Measurements from ENCODE around the gene IPMK.

Gene IPMK

DNA sequence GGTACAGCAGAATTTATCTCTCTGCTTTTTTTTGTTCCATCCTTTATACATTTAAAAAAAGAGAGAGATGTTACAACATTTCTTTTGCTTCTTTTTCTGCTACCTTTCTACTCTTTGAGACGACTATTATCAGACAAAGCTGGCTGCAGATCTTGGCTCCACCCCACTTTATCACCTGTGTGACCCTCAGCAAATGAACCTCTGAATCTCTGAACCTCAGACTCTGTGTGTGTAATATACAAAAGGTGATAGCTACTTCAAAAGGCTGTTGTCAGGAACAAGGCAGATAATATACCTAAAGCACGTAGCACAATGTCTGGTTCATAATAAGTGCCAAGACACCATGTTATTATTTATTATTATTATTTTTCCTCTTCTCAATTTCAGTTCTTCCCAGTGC, 34.6 kb upstream of the IPMK start:
- CTCF ChIA-PET, result interaction anchor here (1.0 to 4.2 kb wide), 5 partner anchors 9 to 124 kb away, joined by 3 to 60 read pairs (median 22); partner anchors contain the start of gene TFAM

DNA sequence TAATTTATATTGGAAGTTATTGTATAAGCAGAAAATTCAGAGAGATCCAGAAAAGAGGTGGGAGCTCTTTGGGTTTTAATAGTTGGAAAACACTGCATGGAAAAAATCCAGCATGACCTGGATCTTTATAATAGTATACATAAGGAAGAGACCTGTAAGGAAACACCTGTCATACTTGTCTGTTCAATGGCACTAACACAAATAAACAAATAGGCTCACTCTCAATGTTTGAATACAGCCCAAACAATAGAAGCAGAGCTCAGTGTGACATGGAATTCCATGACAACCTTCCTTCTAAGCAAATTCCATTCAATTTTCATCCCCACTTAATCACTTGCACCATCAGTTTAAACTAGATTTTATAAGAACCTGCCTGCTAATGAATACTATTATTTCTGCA, 33.0 kb upstream of the IPMK start:
- no peak for DNase-seq (ENCODE audit: extremely low spot score)
- ChIA-PET POLR2A (no interaction called here), CTCF (interaction anchor here (1.0 to 4.2 kb wide), 14 partner anchors 10 to 127 kb away, joined by 3 to 60 read pairs (median 9); partner anchors contain the start of genes TFAM and UBE2D1)

More for the DNA sequence above, 34.6 kb upstream of the IPMK start:
- TF ChIP-seq, protein P1, sequence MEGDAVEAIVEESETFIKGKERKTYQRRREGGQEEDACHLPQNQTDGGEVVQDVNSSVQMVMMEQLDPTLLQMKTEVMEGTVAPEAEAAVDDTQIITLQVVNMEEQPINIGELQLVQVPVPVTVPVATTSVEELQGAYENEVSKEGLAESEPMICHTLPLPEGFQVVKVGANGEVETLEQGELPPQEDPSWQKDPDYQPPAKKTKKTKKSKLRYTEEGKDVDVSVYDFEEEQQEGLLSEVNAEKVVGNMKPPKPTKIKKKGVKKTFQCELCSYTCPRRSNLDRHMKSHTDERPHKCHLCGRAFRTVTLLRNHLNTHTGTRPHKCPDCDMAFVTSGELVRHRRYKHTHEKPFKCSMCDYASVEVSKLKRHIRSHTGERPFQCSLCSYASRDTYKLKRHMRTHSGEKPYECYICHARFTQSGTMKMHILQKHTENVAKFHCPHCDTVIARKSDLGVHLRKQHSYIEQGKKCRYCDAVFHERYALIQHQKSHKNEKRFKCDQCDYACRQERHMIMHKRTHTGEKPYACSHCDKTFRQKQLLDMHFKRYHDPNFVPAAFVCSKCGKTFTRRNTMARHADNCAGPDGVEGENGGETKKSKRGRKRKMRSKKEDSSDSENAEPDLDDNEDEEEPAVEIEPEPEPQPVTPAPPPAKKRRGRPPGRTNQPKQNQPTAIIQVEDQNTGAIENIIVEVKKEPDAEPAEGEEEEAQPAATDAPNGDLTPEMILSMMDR (IDR thresholded peaks at IDR 0.05; ENCODE audit: control extremely low read depth, extremely low read depth, low read depth, missing control alignments), result no peak
- POLR2A ChIA-PET, result no interaction called here
- no peak for DNase-seq (ENCODE audit: extremely low spot score)

DNA sequence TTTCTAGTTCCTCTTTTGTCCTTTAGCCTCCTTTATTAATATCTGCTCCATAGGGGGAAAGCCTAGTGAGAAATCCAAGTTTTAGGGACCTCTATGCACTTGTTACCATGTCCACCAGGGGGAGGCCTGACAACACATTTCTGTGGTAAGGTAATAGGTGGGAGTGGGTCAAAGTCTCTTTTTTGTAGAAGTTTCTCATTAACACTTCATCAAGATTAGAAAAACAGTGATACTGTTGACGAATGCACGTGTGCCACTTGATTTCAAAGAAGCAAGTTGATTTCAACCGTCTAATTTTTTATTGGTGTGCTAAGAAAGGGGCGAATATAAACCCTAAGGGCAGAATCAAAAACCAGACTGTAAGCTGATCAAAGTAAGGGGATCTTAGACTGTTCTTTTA, 31.9 kb upstream of the IPMK start:
- ChIA-PET POLR2A (no interaction called here), CTCF (interaction anchor here (0.6 to 4.2 kb wide), 32 partner anchors 8 to 150 kb away, joined by 3 to 60 read pairs (median 6); partner anchors contain the start of genes CISD1, TFAM and UBE2D1)
- TF ChIP-seq, protein P1 (IDR thresholded peaks at IDR 0.05; ENCODE audit: control extremely low read depth, extremely low read depth, low read depth, missing control alignments), result peak; percentile 88
- DNase-seq (ENCODE audit: extremely low spot score), result peak; percentile 66

More for the DNA sequence above, 33.0 kb upstream of the IPMK start:
- TF ChIP-seq, protein P1 (IDR thresholded peaks at IDR 0.05; ENCODE audit: control extremely low read depth, extremely low read depth, low read depth, missing control alignments), result no peak

DNA sequence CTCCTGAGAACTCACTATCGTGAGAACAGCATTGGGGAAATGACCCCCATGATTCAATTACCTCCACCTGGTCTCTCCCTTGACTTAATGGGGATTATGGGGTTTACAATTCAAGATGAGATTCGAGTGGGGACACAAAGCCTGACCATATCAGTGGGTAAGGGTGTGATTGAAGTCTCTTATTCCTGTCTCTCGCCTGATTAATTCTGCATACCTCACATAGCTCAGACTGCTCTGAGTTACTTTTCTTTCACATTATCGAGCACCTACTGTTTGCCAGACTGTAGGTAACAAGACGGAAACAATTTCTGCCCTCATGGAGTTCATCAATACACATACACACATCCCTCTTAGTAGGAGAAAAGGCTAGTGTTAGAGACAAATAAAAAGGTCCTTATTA, 26.3 kb upstream of the IPMK start:
- CTCF ChIA-PET, result interaction anchor here (1.1 to 7.4 kb wide), 5 partner anchors 8 to 115 kb away, joined by 3 to 149 read pairs (median 3); no protein-coding TSS in a partner anchor
- DNase-seq (ENCODE audit: extremely low spot score), result no peak
- TF ChIP-seq, protein P1 (IDR thresholded peaks at IDR 0.05; ENCODE audit: control extremely low read depth, extremely low read depth, low read depth, missing control alignments), result no peak
- POLR2A ChIA-PET, result no interaction called here

DNA sequence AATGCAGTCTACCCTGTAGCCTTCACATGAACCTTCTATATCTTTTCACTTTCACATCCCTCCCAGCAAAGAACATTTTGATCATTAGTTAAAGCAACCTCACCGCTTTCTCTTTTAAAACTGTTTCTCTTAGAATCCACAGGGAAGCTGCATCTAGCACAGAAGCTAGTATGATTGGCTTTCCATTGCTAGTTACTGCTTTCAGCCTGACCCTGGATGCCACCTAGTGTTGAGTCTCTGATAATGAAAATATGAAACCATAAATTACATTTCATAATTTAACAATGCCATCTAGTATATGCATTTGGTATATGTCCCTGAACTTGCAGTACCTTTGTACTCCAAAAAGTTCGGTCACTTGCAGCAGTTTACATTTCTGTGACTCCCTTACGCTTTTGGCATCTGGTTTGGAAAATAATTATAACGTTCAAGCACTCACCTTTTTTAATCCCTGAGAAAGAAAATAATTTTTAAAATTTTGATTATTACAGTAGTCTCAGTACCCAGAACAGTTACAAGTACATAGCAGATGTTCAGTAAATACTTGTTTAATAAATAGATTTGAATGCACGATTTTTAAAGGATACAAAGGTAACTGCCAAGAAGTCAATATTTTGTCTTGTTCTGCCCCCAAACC, 24.0 kb upstream of the IPMK start:
- peak; percentile 37 for DNase-seq (ENCODE audit: extremely low spot score)
- POLR2A ChIA-PET, result interaction anchor here (0.7 kb wide), 1 partner anchor 22 kb away, joined by 3 read pairs; no protein-coding TSS in a partner anchor
- TF ChIP-seq, protein P1 (IDR thresholded peaks at IDR 0.05; ENCODE audit: control extremely low read depth, extremely low read depth, low read depth, missing control alignments), result peak; percentile 67
- CTCF ChIA-PET, result interaction anchor here (0.7 to 7.4 kb wide), 29 partner anchors 8 to 1367 kb away, joined by 3 to 149 read pairs (median 5); partner anchors contain the start of genes CISD1 and TFAM

DNA sequence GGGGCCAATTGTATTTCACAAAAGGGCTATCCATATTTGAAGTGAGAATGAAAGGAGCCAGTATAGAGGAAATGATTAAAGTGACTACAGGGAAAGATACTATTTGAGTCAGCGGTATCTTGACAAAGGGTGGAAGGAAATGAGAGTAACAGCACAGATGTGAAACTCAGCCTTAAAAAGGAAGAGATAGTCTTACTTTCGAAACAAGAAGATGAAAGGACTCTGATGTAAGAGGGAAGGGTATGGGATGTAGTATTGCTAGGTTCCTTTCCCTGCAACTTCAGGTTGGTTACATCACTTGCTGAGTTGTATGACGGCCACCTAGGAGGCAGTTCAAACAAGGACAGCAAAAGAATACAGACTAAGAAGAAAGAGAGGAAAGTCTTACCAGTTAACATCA, 14.9 kb upstream of the IPMK start:
- CTCF ChIA-PET, result interaction anchor here (1.3 to 1.9 kb wide), 2 partner anchors 9 to 17 kb away, joined by 6 to 7 read pairs; no protein-coding TSS in a partner anchor
- POLR2A ChIA-PET, result no interaction called here
- TF ChIP-seq, protein P1 (IDR thresholded peaks at IDR 0.05; ENCODE audit: control extremely low read depth, extremely low read depth, low read depth, missing control alignments), result no peak
- DNase-seq (ENCODE audit: extremely low spot score), result peak; percentile 61
